OCI-LY3 (cell line): Measurements from ENCODE around the gene MUSK.

Source experiments
- H2AFZ ChIP-seq: fragments of 200-600, 300-600 bp; shearing (Covaris generic); 2 replicates; pipeline ENCODE4 v1.6.0; 2014; ENCODE audit warnings: antibody characterized with exemption, low read depth, low read length
- H3K27ac ChIP-seq: fragments of 200-600, 300-600 bp; sonication (generic); 2 replicates; pipeline ENCODE4 v1.5.1; 2014; ENCODE audit warnings: mild to moderate bottlenecking, low read length, moderate library complexity, mixed read lengths
- H3K27me3 ChIP-seq: fragments of 200-600, 300-600 bp; sonication (generic); 2 replicates; pipeline ENCODE4 v1.6.1; 2014; ENCODE audit warnings: low read depth, low read length, mixed read lengths
- H3K36me3 ChIP-seq: fragments of 200-600, 300-600 bp; sonication (generic); replicated peaks from 2 replicates; pipeline ENCODE3; 2014; ENCODE audit warnings: low read depth, low read length, mixed read lengths
- H3K4me1 ChIP-seq: fragments of 300-600, 200-600 bp; sonication (generic); 2 replicates; pipeline ENCODE4 v1.6.1; 2014; ENCODE audit warnings: low read length, mixed read lengths
- H3K4me2 ChIP-seq: fragments of 200-600, 300-600 bp; sonication (generic); 2 replicates; pipeline ENCODE4 v1.6.1; 2014; ENCODE audit warnings: low read length, mixed read lengths
- H3K4me3 ChIP-seq: fragments of 300-600, 200-600 bp; sonication (generic); 2 replicates; pipeline ENCODE4 v1.5.1; 2014; ENCODE audit warnings: antibody characterized with exemption, mild to moderate bottlenecking, low read length, moderate library complexity
- H3K79me2 ChIP-seq: fragments of 300-600, 200-600 bp; shearing (Covaris generic); 2 replicates; pipeline ENCODE4 v1.6.1; 2014; ENCODE audit warnings: mild to moderate bottlenecking, low read length, mixed read lengths
- H3K9ac ChIP-seq: fragments of 300-600, 200-600 bp; shearing (Covaris generic); 2 replicates; pipeline ENCODE4 v1.6.0; 2014; ENCODE audit warnings: mild to moderate bottlenecking, low read length, moderate library complexity
- H3K9me3 ChIP-seq: fragments of 200-600, 300-600 bp; shearing (Covaris generic); 2 replicates; pipeline ENCODE4 v1.6.1; 2014; ENCODE audit warnings: low read length, mixed read lengths; ENCODE audit not compliant: insufficient read depth
- H4K20me1 ChIP-seq: fragments of 200-600, 300-600 bp; sonication (generic); 2 replicates; pipeline ENCODE4 v1.6.1; 2016; ENCODE audit warnings: low read length, mixed read lengths; ENCODE audit not compliant: insufficient read depth
- EZH2phosphoT487 ChIP-seq: fragments of 200-600 bp; shearing (Covaris generic); IDR thresholded peaks from 2 replicates; pipeline ENCODE4 v1.6.1; 2018; ENCODE audit warnings: antibody characterized with exemption, mixed run types, low read depth
- TF ChIP-seq, protein P1 (sequence below): fragments of 200-600, 300-600 bp; sonication (generic); IDR thresholded peaks from 2 replicates; pipeline ENCODE4 v1.5.1; 2014; ENCODE audit warnings: antibody characterized with exemption, low read length, low read depth

Gene MUSK

DNA sequence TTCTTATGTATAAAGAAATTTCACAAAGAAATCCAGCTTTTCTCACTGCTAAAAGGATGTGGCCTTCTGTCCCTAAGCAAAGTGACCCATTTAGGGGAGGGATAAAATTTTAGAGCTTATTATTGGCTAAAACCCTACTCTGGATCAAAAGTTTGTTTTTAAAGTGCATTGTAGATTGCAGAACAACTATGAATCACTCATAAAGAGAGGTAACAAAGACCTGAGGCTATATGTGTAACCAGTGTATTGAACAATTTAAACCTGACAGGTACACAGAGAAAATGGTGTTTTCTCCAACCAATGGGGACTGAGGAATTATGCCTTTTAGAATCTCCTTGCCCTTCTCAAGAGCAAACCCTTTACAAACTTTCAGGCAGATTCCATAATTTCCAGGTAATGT lies 86.6 kb downstream of the MUSK start:
- H3K4me3 ChIP-seq: no peak overlapping the region
- H3K27me3 ChIP-seq: no peaks in the 10 kb centered on the region
- H3K27ac ChIP-seq: no peak overlapping the region
- H4K20me1 ChIP-seq: no peaks in the 10 kb centered on the region
- H3K79me2 ChIP-seq: no peaks in the 10 kb centered on the region
- no peak overlapping the region for H2AFZ ChIP-seq
- H3K9ac ChIP-seq: no peak overlapping the region
- no peaks in the 10 kb centered on the region for H3K36me3 ChIP-seq
- no peaks in the 10 kb centered on the region for H3K9me3 ChIP-seq
- no peak overlapping the region for H3K4me2 ChIP-seq
- no peaks in the 10 kb centered on the region for H3K4me1 ChIP-seq
- TF ChIP-seq EZH2phosphoT487: no peak
- TF ChIP-seq, protein P1, sequence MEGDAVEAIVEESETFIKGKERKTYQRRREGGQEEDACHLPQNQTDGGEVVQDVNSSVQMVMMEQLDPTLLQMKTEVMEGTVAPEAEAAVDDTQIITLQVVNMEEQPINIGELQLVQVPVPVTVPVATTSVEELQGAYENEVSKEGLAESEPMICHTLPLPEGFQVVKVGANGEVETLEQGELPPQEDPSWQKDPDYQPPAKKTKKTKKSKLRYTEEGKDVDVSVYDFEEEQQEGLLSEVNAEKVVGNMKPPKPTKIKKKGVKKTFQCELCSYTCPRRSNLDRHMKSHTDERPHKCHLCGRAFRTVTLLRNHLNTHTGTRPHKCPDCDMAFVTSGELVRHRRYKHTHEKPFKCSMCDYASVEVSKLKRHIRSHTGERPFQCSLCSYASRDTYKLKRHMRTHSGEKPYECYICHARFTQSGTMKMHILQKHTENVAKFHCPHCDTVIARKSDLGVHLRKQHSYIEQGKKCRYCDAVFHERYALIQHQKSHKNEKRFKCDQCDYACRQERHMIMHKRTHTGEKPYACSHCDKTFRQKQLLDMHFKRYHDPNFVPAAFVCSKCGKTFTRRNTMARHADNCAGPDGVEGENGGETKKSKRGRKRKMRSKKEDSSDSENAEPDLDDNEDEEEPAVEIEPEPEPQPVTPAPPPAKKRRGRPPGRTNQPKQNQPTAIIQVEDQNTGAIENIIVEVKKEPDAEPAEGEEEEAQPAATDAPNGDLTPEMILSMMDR: no peak

DNA sequence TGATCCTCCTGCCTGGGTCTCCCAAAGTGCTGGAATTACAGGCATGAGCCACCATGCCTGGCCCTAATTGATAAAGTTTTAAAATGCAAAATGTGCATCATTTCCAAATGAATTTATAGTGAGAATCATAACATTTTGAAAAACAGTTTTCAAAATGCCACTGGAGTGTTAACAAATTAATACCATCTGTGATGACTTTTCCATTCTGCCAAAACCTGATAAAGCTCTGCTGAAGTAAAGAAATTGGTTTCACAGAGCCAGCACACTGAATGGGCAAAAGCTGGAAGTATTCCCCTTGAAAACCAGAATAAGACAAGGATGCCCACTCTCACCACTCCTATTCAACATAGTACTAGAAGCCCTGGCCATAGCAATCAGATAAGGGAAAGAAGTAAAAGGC lies 89.6 kb downstream of the MUSK start:
- Histone ChIP-seq H4K20me1 (no peaks in the 10 kb centered on the region), H3K27ac (no peak overlapping the region), H3K9me3 (no peaks in the 10 kb centered on the region), H3K36me3 (no peaks in the 10 kb centered on the region), H3K9ac (no peak overlapping the region), H2AFZ (no peak overlapping the region), H3K79me2 (no peaks in the 10 kb centered on the region), H3K27me3 (no peaks in the 10 kb centered on the region), H3K4me2 (no peak overlapping the region), H3K4me1 (no peaks in the 10 kb centered on the region), H3K4me3 (no peak overlapping the region)
- TF ChIP-seq, protein P1: no peak
- no peak for TF ChIP-seq EZH2phosphoT487

DNA sequence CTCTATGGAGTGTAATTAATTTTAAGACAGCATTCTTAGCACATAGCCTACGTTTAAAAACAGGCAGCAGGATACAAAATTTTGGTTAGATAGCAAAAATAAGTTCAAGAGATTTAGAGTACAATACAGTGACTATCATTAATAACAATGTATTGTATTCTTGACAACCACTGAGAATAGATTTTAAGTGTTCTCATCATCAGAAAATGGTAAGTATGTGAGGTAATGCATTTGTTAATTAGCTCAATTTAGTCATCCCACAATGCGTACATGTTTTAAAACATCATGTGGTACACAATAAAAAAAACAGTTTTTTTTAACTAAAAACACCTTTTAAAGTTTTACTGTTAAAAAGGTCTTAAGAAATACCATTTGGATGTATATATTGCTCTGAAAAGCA lies 94.2 kb downstream of the MUSK start:
- no peaks in the 10 kb centered on the region for H4K20me1 ChIP-seq
- H3K79me2 ChIP-seq: no peaks in the 10 kb centered on the region
- H3K36me3 ChIP-seq: no peaks in the 10 kb centered on the region
- H3K4me1 ChIP-seq: no peaks in the 10 kb centered on the region
- no peak overlapping the region for H3K4me3 ChIP-seq
- H3K9ac ChIP-seq: no peak overlapping the region
- no peaks in the 10 kb centered on the region for H3K27me3 ChIP-seq
- H2AFZ ChIP-seq: no peak overlapping the region
- H3K9me3 ChIP-seq: no peaks in the 10 kb centered on the region
- H3K27ac ChIP-seq: no peak overlapping the region
- H3K4me2 ChIP-seq: no peak overlapping the region
- TF ChIP-seq, protein P1: no peak
- TF ChIP-seq EZH2phosphoT487: no peak

DNA sequence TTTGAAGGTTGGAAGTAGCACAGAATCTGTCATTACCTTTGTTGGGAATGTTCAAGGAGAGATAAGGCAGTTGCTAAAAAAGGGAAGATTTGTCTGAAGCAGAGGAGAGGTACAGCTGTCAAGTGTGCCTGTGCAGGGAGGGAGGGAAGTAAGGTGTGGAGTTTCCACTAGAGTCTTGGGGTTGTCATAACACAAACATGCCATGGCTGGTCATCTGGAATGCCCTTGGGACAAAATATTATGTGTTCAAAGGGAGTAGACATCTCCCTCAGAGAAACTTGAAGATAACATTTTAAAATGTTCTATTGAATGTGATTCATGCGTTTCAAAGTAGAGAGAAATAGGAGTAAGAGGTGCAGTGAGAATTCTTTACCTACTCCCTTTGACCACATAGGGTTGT lies 95.0 kb downstream of the MUSK start:
- no peak overlapping the region for H2AFZ ChIP-seq
- no peaks in the 10 kb centered on the region for H3K9me3 ChIP-seq
- no peak overlapping the region for H3K9ac ChIP-seq
- no peak overlapping the region for H3K27ac ChIP-seq
- no peaks in the 10 kb centered on the region for H3K4me1 ChIP-seq
- no peak overlapping the region for H3K4me3 ChIP-seq
- no peak overlapping the region for H3K4me2 ChIP-seq
- H4K20me1 ChIP-seq: no peaks in the 10 kb centered on the region
- no peak for TF ChIP-seq EZH2phosphoT487
- TF ChIP-seq, protein P1: no peak
- H3K36me3 ChIP-seq: no peaks in the 10 kb centered on the region
- no peaks in the 10 kb centered on the region for H3K79me2 ChIP-seq
- H3K27me3 ChIP-seq: no peaks in the 10 kb centered on the region
